Muscle layer of colon (tissue), 2 donors: ENCODE data around the gene KAT5.
"Not testable (repeated sequence)": the region's sequence is repeated elsewhere in the genome, so short reads cannot be mapped to it uniquely, and the experiment has no call there.

Source experiments
- H3K27ac ChIP-seq: one replicate; pipeline ENCODE4 v1.7.0; 2013; ENCODE audit warnings: low read depth, mild to moderate bottlenecking, low read length, moderate library complexity
- H3K27me3 ChIP-seq, 2 donors: one replicate each; pipeline ENCODE4 v1.7.0; 2013; ENCODE audit warnings: low read length in 2 of 2, mild to moderate bottlenecking in 2 of 2; ENCODE audit not compliant: insufficient read depth in 2 of 2, control insufficient read depth in 1 of 2
- H3K36me3 ChIP-seq: one replicate; pipeline ENCODE4 v1.7.0; 2013; ENCODE audit warnings: mild to moderate bottlenecking, low read length; ENCODE audit not compliant: insufficient read depth
- H3K4me1 ChIP-seq: one replicate; pipeline ENCODE4 v1.7.0; 2013; ENCODE audit warnings: mild to moderate bottlenecking, low read length; ENCODE audit not compliant: insufficient read depth
- H3K4me3 ChIP-seq, 2 donors: one replicate each; pipeline ENCODE4 v1.7.0; 2013; ENCODE audit warnings: low read length in 2 of 2, low read depth in 1 of 2, mild to moderate bottlenecking in 1 of 2, moderate library complexity in 1 of 2
- H3K9ac ChIP-seq: one replicate; pipeline ENCODE4 v1.7.0; 2013; ENCODE audit warnings: low read length
- H3K9me3 ChIP-seq: one replicate; pipeline ENCODE4 v1.7.0; 2013; ENCODE audit warnings: mild to moderate bottlenecking, low read length
- donor health status: abdominal sarcoma.
- donor health status: Adenocarcinoma of cecum.

KAT5 gene

GRCh38 chr11:65695459-65696241 lies 16.4 kb upstream of the KAT5 start:
- Histone ChIP-seq H3K36me3 (no peaks in the 10 kb centered on the region), H3K9ac (no peak overlapping the region), H3K27ac (no peak overlapping the region), H3K27me3 (no peaks in the 10 kb centered on the region), H3K4me3 (no peak overlapping the region), H3K9me3 (no peaks in the 10 kb centered on the region), H3K4me1 (no peaks in the 10 kb centered on the region)

- Histone ChIP-seq H3K4me3 (no peak overlapping the region), H3K4me1 (no peaks in the 10 kb centered on the region), H3K27me3 (no peaks in the 10 kb centered on the region), H3K9ac (no peak overlapping the region), H3K9me3 (no peaks in the 10 kb centered on the region), H3K36me3 (no peaks in the 10 kb centered on the region), H3K27ac (no peak overlapping the region)
Observed at GRCh38 chr11:65696802-65697552, 15.1 kb upstream of the KAT5 start.

GRCh38 chr11:65698205-65698604 lies 13.8 kb upstream of the KAT5 start:
- H3K27me3 ChIP-seq: no peaks in the 10 kb centered on the region
- H3K9me3 ChIP-seq: no peaks in the 10 kb centered on the region
- no peak overlapping the region for H3K9ac ChIP-seq
- H3K27ac ChIP-seq: no peak overlapping the region
- no peaks in the 10 kb centered on the region for H3K4me1 ChIP-seq
- no peak overlapping the region for H3K4me3 ChIP-seq
- no peaks in the 10 kb centered on the region for H3K36me3 ChIP-seq

GRCh38 chr11:65699306-65699705 lies 12.7 kb upstream of the KAT5 start:
- no peaks in the 10 kb centered on the region for H3K27me3 ChIP-seq
- no peak overlapping the region for H3K4me3 ChIP-seq
- H3K9ac ChIP-seq: no peak overlapping the region
- H3K9me3 ChIP-seq: no peaks in the 10 kb centered on the region
- no peaks in the 10 kb centered on the region for H3K4me1 ChIP-seq
- no peak overlapping the region for H3K27ac ChIP-seq
- no peaks in the 10 kb centered on the region for H3K36me3 ChIP-seq

GRCh38 chr11:65700399-65700798 lies 11.7 kb upstream of the KAT5 start:
- Histone ChIP-seq H3K27me3 (no peaks in the 10 kb centered on the region), H3K4me1 (no peaks in the 10 kb centered on the region), H3K36me3 (no peaks in the 10 kb centered on the region), H3K4me3 (no peak overlapping the region), H3K27ac (no peak overlapping the region), H3K9me3 (no peaks in the 10 kb centered on the region), H3K9ac (no peak overlapping the region)

- Histone ChIP-seq H3K27ac (no peak overlapping the region), H3K4me1 (no peaks in the 10 kb centered on the region), H3K9me3 (no peaks in the 10 kb centered on the region), H3K27me3 (no peaks in the 10 kb centered on the region), H3K4me3 (no peak overlapping the region), H3K36me3 (no peaks in the 10 kb centered on the region), H3K9ac (no peak overlapping the region)
Observed at GRCh38 chr11:65701686-65702085, 10.4 kb upstream of the KAT5 start.

GRCh38 chr11:65703846-65704245 lies 8.2 kb upstream of the KAT5 start:
- Histone ChIP-seq H3K9ac (no peak overlapping the region), H3K27ac (no peak overlapping the region), H3K4me1 (no peaks in the 10 kb centered on the region), H3K4me3 (no peak overlapping the region), H3K27me3 (no peaks in the 10 kb centered on the region), H3K36me3 (no peaks in the 10 kb centered on the region), H3K9me3 (no peaks in the 10 kb centered on the region)

- not testable (repeated sequence) for H3K9me3 ChIP-seq, H3K27ac ChIP-seq, H3K36me3 ChIP-seq, H3K4me1 ChIP-seq, H3K4me3 ChIP-seq, H3K9ac ChIP-seq, H3K27me3 ChIP-seq
Observed at GRCh38 chr11:65706303-65706763, 5.7 kb upstream of the KAT5 start.

GRCh38 chr11:65707002-65707401 lies 5.0 kb upstream of the KAT5 start:
- not testable (repeated sequence) for H3K27me3 ChIP-seq, H3K36me3 ChIP-seq, H3K27ac ChIP-seq, H3K9me3 ChIP-seq, H3K4me3 ChIP-seq, H3K9ac ChIP-seq, H3K4me1 ChIP-seq

GRCh38 chr11:65708451-65708850 lies 3.6 kb upstream of the KAT5 start:
- Histone ChIP-seq H3K9me3 (no peaks in the 10 kb centered on the region), H3K27ac (no peak overlapping the region), H3K4me1 (peaks cover 9% of the 10 kb centered on the region), H3K4me3 (no peak overlapping the region), H3K9ac (no peak overlapping the region), H3K36me3 (peaks cover 6% of the 10 kb centered on the region), H3K27me3 (no peaks in the 10 kb centered on the region)

GRCh38 chr11:65709661-65710060 lies 2.4 kb upstream of the KAT5 start:
- no peak overlapping the region for H3K27ac ChIP-seq
- peaks cover 18% of the 10 kb centered on the region for H3K36me3 ChIP-seq
- H3K27me3 ChIP-seq: no peaks in the 10 kb centered on the region
- H3K4me1 ChIP-seq: peaks cover 11% of the 10 kb centered on the region
- no peak overlapping the region for H3K4me3 ChIP-seq
- H3K9ac ChIP-seq: no peak overlapping the region
- H3K9me3 ChIP-seq: no peaks in the 10 kb centered on the region

- Histone ChIP-seq H3K4me3 (no peak overlapping the region), H3K9ac (no peak overlapping the region), H3K27ac (no peak overlapping the region), H3K9me3 (no peaks in the 10 kb centered on the region), H3K36me3 (peaks cover 26% of the 10 kb centered on the region), H3K27me3 (no peaks in the 10 kb centered on the region), H3K4me1 (peaks cover 11% of the 10 kb centered on the region)
Observed at GRCh38 chr11:65710421-65710820, 1.6 kb upstream of the KAT5 start.
